CD4-positive, alpha-beta T cell treated with Interleukin-12 subunit alpha and Interleukin-12 subunit beta, for 1 hour (primary cell): ENCODE results near the gene ZNF837.
A peak's percentile ranks its signal among the peaks of the same experiment; 100 is the strongest.
"Not testable (repeated sequence)": the region's sequence is repeated elsewhere in the genome, so short reads cannot be mapped to it uniquely, and the experiment has no call there.

ENCODE experiments used
- DNase-seq: peaks from one replicate; pipeline ENCODE4 v3.0.0-alpha.2; 2020

ZNF837 gene

GRCh38 chr19:58350001-58350861 lies 30.6 kb downstream of the ZNF837 start:
- no peak for DNase-seq

GRCh38 chr19:58349590-58349989 lies 31.2 kb downstream of the ZNF837 start:
- DNase-seq, result no peak

- DNase-seq, result not testable (repeated sequence)
Observed at GRCh38 chr19:58348080-58348479, 32.8 kb downstream of the ZNF837 start.

- DNase-seq, result peak; percentile 77
Observed at GRCh38 chr19:58346961-58347929, 33.6 kb downstream of the ZNF837 start.

GRCh38 chr19:58345558-58345957 lies 35.3 kb downstream of the ZNF837 start:
- no peak for DNase-seq

GRCh38 chr19:58338825-58339558 lies 41.8 kb downstream of the ZNF837 start:
- no peak for DNase-seq

- DNase-seq, result no peak
Observed at GRCh38 chr19:58338336-58338735, 42.5 kb downstream of the ZNF837 start.

- DNase-seq, result no peak
Observed at GRCh38 chr19:58336820-58337219, 44.0 kb downstream of the ZNF837 start.

- DNase-seq, result no peak
Observed at GRCh38 chr19:58336216-58336615, 44.6 kb downstream of the ZNF837 start.

GRCh38 chr19:58335630-58336029 lies 45.2 kb downstream of the ZNF837 start:
- DNase-seq, result no peak

- no peak for DNase-seq
Observed at GRCh38 chr19:58334691-58335249, 46.1 kb downstream of the ZNF837 start.

- DNase-seq, result no peak
Observed at GRCh38 chr19:58332697-58333096, 48.1 kb downstream of the ZNF837 start.

GRCh38 chr19:58330458-58330857 lies 50.4 kb downstream of the ZNF837 start:
- no peak for DNase-seq

GRCh38 chr19:58328999-58329398 lies 51.8 kb downstream of the ZNF837 start:
- DNase-seq, result peak; percentile 15

GRCh38 chr19:58326914-58327726 lies 53.7 kb downstream of the ZNF837 start, which contains the start of gene ZSCAN22:
Gene ZSCAN22 (plus strand): TSS chr19:58326994. CDS start chr19:58334803, 7,809 bp downstream.
- DNase-seq, result peak; percentile 91

- DNase-seq, result no peak
Observed at GRCh38 chr19:58326501-58326913, 54.3 kb downstream of the ZNF837 start.

GRCh38 chr19:58325311-58326022 lies 55.4 kb downstream of the ZNF837 start:
- DNase-seq, result no peak

- no peak for DNase-seq
Observed at GRCh38 chr19:58319241-58319640, 61.6 kb downstream of the ZNF837 start.

GRCh38 chr19:58318297-58318696 lies 62.5 kb downstream of the ZNF837 start:
- DNase-seq, result no peak
